Measurements from ENCODE around the gene DGKI.

DNA sequence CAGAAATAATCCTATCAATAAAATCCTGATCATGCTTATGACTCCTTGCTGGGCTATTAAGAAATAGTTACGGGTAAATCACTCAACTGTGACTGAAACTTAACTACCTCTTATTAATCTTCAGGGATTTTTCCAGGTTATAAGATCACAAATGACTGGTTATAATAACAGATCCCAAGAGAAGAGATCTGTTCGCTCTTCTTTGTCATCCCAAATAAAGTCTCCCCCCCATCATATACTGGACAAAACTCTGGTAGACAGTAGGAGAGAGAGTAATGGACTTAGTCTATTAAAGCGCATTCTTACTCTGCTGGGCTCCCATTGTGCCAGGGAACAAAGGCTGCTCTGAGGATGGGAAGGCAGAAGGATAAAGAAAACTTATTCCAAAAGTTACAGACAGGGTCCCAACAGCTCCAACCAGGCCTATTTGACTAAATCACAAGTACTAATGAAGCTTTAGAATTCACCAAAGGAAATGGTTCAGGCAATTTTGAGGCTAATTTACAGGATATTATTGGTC lies 233.7 kb downstream of the DGKI start:
- no peak for TF ChIP-seq POLR2AphosphoS5 (IDR thresholded peaks at IDR 0.05)
- TF ChIP-seq CTCF (IDR thresholded peaks at IDR 0.05 in 8 of 11, conservative IDR thresholded peaks at IDR 0.05 in 3 of 11), result no peak
- TF ChIP-seq POLR2A (IDR thresholded peaks at IDR 0.05), result no peak

Measured in spleen (tissue), 7 donors.